Endothelial cell (in vitro differentiated cells): Measurements from ENCODE around the gene PTPRJ. TPM values are rescaled to one million over a fixed set of nuclear protein-coding genes. Genes with fewer than 3 reads are reported as not detected.

ENCODE experiments used
- DNase-seq: peaks from one replicate; pipeline ENCODE4 v3.0.0; 2021; ENCODE audit warnings: low spot score
- H3K27ac Mint-ChIP-seq: one replicate; pipeline ENCODE4 v1.8.0; 2021; ENCODE audit warnings: mixed read lengths, inconsistent platforms; ENCODE audit not compliant: unreplicated experiment
- H3K27me3 Mint-ChIP-seq: one replicate; pipeline ENCODE4 v1.8.0; 2021; ENCODE audit warnings: mild to moderate bottlenecking, moderate library complexity, mixed read lengths, inconsistent platforms; ENCODE audit not compliant: unreplicated experiment
- H3K36me3 Mint-ChIP-seq: one replicate; pipeline ENCODE4 v1.8.0; 2021; ENCODE audit warnings: mild to moderate bottlenecking, low read depth, mixed read lengths, inconsistent platforms; ENCODE audit not compliant: unreplicated experiment
- H3K4me1 Mint-ChIP-seq: one replicate; pipeline ENCODE4 v1.8.0; 2021; ENCODE audit warnings: mild to moderate bottlenecking, mixed read lengths, inconsistent platforms; ENCODE audit not compliant: unreplicated experiment
- H3K4me3 Mint-ChIP-seq: one replicate; pipeline ENCODE4 v1.8.0; 2021; ENCODE audit warnings: mild to moderate bottlenecking, mixed read lengths, inconsistent platforms; ENCODE audit not compliant: unreplicated experiment
- H3K9me3 Mint-ChIP-seq: one replicate; pipeline ENCODE4 v1.8.0; 2021; ENCODE audit warnings: mixed read lengths, inconsistent platforms; ENCODE audit not compliant: unreplicated experiment
- total RNA-seq: library from RNA; stranded (reverse); fragmentation: NEBNext Ultra II Directional; extraction: Animal tissue kit (Norgen Biotek cat#: 25700); gene quantifications from one replicate; pipeline ENCODE4 v1.2.1, GENCODE V29; 2021; ENCODE audit not compliant: unreplicated experiment
- TF ChIP-seq, protein P1 (sequence below): fragments of 200-600 bp; sonication (generic); IDR thresholded peaks from one replicate; pipeline ENCODE4 v1.5.0; 2021; ENCODE audit warnings: antibody characterized with exemption; ENCODE audit not compliant: unreplicated experiment

PTPRJ gene
- total RNA-seq, 1 donor from 2014 or later, result 1.6 TPM

DNA sequence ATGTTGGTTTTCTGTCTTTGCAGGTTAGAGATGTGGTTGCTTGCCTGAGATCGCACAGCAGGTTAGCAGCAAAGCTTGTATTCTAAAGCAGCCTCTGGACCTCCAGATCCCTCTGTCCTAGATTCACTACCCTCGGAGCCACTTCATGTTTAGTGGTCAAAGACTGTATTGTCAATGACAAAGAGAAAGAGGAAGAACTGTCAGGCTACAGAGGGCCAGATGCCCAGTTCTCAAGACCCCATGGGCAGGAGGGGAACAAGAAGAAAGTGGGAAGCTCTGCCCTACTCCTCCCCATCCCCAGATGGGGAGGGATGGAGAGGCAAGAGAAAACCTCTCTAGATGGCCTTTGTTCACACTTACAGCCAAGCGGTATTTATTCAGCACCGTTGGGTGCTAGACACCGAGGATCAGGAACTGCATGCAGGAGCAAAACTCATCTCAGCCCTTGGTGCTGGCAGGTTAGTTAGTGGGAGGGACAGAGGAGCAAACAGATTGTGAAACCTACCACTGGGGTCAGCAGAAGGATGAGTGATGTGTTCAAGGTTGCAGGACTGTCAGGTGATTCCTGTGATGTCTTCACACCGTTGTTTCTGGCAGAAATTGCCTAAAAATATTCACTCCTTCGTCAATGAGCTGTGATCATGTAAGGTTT is 38.3 kb upstream of the PTPRJ start:
- no peaks in the 10 kb centered on the region for H3K9me3 Mint-ChIP-seq
- no peaks in the 10 kb centered on the region for H3K36me3 Mint-ChIP-seq
- H3K27ac Mint-ChIP-seq, result no peak overlapping the region
- no peak for DNase-seq
- H3K27me3 Mint-ChIP-seq, result peaks cover 14% of the 10 kb centered on the region
- peaks cover 11% of the 10 kb centered on the region for H3K4me1 Mint-ChIP-seq
- H3K4me3 Mint-ChIP-seq, result no peak overlapping the region
- TF ChIP-seq, protein P1, sequence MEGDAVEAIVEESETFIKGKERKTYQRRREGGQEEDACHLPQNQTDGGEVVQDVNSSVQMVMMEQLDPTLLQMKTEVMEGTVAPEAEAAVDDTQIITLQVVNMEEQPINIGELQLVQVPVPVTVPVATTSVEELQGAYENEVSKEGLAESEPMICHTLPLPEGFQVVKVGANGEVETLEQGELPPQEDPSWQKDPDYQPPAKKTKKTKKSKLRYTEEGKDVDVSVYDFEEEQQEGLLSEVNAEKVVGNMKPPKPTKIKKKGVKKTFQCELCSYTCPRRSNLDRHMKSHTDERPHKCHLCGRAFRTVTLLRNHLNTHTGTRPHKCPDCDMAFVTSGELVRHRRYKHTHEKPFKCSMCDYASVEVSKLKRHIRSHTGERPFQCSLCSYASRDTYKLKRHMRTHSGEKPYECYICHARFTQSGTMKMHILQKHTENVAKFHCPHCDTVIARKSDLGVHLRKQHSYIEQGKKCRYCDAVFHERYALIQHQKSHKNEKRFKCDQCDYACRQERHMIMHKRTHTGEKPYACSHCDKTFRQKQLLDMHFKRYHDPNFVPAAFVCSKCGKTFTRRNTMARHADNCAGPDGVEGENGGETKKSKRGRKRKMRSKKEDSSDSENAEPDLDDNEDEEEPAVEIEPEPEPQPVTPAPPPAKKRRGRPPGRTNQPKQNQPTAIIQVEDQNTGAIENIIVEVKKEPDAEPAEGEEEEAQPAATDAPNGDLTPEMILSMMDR, result no peak

DNA sequence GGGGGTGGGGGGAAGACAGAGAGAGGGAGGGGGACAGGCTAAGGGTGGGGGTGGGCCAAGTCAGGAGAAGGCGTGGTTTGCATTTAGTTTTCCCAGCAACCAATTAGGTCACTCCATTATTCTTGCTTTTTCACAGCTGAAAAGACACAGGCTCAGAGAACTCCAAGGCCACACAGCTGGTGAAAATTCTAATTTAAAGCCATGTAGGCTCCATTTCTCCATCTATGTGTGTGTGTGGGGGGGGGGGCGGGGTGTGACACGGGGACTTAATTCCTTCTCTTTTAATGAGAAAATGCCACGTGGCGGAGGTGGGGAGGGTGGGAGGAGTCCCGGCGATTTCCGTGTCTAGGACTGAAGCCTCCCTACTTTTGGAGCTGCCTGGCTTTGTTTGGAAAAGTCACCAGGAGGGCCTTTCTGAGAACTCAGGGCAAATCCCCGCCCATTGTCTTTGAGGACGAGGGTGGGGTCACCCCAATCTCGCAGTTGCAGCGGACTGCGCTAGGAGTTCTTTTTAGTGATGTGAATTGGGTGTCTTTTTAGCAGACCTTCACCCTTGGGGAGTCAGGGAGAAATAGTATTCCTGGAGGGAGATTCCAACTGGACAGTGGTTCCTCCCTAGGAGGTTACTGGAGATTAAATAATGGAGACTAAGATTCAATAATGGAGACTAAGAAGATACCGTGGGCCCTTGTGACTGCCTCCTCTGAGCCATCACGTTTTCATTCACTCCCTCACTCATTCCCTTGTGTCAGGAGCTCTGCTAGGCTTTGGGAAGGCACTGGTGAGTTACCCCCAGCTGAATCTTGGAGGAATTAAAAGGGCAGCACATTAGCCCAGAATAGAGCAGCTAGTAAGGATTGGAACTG is 36.4 kb upstream of the PTPRJ start:
- TF ChIP-seq, protein P1, result no peak
- DNase-seq, result no peak
- H3K4me1 Mint-ChIP-seq, result peaks cover 6% of the 10 kb centered on the region
- H3K27ac Mint-ChIP-seq, result no peak overlapping the region
- H3K36me3 Mint-ChIP-seq, result no peaks in the 10 kb centered on the region
- peaks cover 21% of the 10 kb centered on the region for H3K27me3 Mint-ChIP-seq
- H3K4me3 Mint-ChIP-seq, result no peak overlapping the region
- H3K9me3 Mint-ChIP-seq, result no peaks in the 10 kb centered on the region

DNA sequence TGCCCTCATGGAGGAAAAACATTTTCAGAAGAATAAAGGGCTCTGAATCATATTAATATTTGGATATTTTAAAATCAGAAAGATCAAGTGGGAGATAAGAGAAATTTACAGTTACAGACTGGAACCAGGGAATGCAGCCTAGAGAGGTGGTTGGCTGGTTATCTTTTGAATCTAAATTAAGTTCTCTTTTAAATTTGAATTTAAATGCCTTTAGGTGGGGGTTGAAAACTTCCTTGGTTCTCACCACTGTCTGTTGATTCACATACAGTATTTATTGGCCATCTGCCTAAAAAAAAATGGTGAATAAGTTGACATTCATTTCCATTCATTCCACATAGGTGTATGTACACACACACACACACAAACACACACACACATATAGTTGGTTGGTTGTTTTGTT is 35.7 kb upstream of the PTPRJ start:
- H3K27me3 Mint-ChIP-seq, result peaks cover 21% of the 10 kb centered on the region
- TF ChIP-seq, protein P1, result no peak
- no peak overlapping the region for H3K27ac Mint-ChIP-seq
- H3K9me3 Mint-ChIP-seq, result no peaks in the 10 kb centered on the region
- H3K4me3 Mint-ChIP-seq, result no peak overlapping the region
- DNase-seq, result no peak
- H3K36me3 Mint-ChIP-seq, result no peaks in the 10 kb centered on the region
- peaks cover 6% of the 10 kb centered on the region for H3K4me1 Mint-ChIP-seq

DNA sequence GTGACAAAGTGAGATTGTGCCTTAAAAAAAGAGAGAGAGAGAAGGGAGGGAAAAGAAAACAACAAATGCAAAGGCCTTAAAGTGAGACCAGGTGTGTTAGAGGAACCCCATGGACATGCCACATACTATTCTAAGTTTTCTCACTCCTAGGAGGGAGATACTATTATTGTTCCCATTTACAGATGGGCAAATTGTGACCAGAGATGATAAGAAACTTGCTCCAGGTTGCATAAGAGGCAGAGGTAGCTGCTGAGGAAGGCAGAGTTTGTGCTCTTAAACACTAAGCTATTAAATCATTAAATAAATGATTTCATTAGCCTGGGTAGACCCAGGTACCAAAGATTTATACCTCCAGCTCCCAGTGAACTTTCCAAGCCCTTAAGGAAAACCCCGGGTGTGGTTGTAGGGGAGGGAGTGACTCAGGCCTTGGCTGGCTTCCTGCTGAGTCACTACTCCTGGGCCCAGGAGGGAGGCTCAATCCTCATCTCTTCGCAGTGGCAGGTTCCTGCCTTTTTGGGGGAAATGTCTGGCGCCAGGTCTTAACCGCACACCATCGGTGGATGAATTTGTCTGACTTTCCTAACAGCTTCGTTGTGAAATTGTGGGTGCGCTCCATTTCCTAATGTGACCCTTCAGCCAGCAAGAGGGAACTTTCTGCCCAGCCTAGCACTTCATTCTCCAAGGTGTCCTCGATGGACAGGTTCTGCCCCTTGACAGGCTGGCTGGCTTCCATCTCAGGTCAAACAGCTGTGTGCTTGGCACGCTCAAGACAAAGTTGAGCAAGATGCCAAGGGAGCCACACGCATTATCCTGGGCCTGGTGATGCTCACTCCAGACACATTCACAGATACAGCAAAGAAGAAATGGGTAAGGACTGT is 33.4 kb upstream of the PTPRJ start:
- no peak for DNase-seq
- Mint-ChIP-seq H3K36me3 (no peaks in the 10 kb centered on the region), H3K27ac (no peak overlapping the region), H3K4me3 (no peak overlapping the region), H3K4me1 (peaks cover 2% of the 10 kb centered on the region), H3K27me3 (peaks cover 11% of the 10 kb centered on the region), H3K9me3 (no peaks in the 10 kb centered on the region)
- TF ChIP-seq, protein P1, result no peak
